Measurements from ENCODE around the gene C1GALT1. TPM values are rescaled to one million over a fixed set of nuclear protein-coding genes. Genes with fewer than 3 reads are reported as not detected.

C1GALT1 gene
- total and polyA plus RNA-seq, 9 of the 15 experiments (the other 6 are each of a cell fraction or from before 2014, with no cell fraction given): 5.0 to 33.2 (median 24.1) TPM

DNA sequence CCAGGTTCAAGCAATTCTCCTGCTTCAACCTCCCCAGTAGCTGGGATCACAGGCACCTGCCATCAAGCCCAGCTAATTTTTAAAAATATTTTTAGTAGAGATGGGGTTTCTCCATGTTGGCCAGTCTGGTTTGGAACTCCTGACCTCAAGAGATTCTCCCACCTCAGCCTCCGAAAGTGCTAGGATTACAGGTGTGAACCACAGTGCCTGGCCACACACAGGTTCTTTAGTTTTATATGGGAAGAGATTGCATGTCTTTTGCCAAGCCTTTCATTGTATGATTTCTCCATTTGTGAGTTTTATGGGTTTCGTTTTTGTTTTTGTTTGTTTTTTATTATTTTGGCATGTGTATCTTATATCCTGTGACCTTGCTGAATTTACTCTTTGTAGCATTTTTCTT lies 40.9 kb downstream of the C1GALT1 start (continued):
- TF ChIP-seq ZBTB11 (CRISPR knock-in tag; IDR thresholded peaks at IDR 0.05): no peak
- no peak for TF ChIP-seq GATAD2A (IDR thresholded peaks at IDR 0.05)
- TF ChIP-seq TGIF2 (CRISPR knock-in tag; IDR thresholded peaks at IDR 0.05): no peak
- TF ChIP-seq IRF2 (CRISPR knock-in tag; IDR thresholded peaks at IDR 0.05): no peak
- TF ChIP-seq HEY1 (CRISPR knock-in tag; IDR thresholded peaks at IDR 0.05; ENCODE audit: borderline replicate concordance): no peak
- no peak for TF ChIP-seq ZNF408 (CRISPR knock-in tag; IDR thresholded peaks at IDR 0.05; ENCODE audit: low read depth)
- no peak for TF ChIP-seq ATF1 (CRISPR knock-in tag; IDR thresholded peaks at IDR 0.05)
- no peak for TF ChIP-seq ATF1 (tag; IDR thresholded peaks at IDR 0.05)
- no peak for TF ChIP-seq MECOM (CRISPR knock-in tag; IDR thresholded peaks at IDR 0.05)

GRCh38 chr7:7226407-7226806 lies 44.1 kb downstream of the C1GALT1 start:
- ATAC-seq (no peak), DNase-seq (ENCODE audit: extremely low read depth in 1 of 4, low spot score in 3 of 4) (no peak), FAIRE-seq (no peak)
- Histone ChIP-seq H3K4me1 (replicated peaks in 1 of 2; ENCODE audit: control insufficient read depth in 2 of 2, insufficient read depth in 2 of 2, low read length in 2 of 2) (no peaks in the 10 kb centered on the region), H3K9me1 (ENCODE audit: control insufficient read depth, insufficient read depth, low read length) (no peaks in the 10 kb centered on the region), H3K9me3 (replicated peaks; ENCODE audit: control insufficient read depth, insufficient read depth, low read depth, low read length) (no peaks in the 10 kb centered on the region), H3K79me2 (ENCODE audit: control insufficient read depth, insufficient read depth, low read length) (peaks cover 13% of the 10 kb centered on the region; the same call in 2 of the 3 replicates), H3K36me3 (ENCODE audit: control insufficient read depth, insufficient read depth, low read length) (no peaks in the 10 kb centered on the region; the same call in 1 of the 3 replicates), H3K27me3 (ENCODE audit: control insufficient read depth in 2 of 2, insufficient read depth in 2 of 2, low read length in 2 of 2) (no peaks in the 10 kb centered on the region), H3K27ac (ENCODE audit: extremely low read depth, low read depth, low read length) (no peak overlapping the region), H3K9ac (ENCODE audit: insufficient read depth in 1 of 2, low read depth in 2 of 2, low read length in 2 of 2) (no peak overlapping the region), H4K20me1 (replicated peaks; ENCODE audit: control insufficient read depth, insufficient read depth, low read length) (no peaks in the 10 kb centered on the region), H3K4me3 (no peak overlapping the region), H3K4me2 (ENCODE audit: insufficient read depth, low read length) (no peak overlapping the region), H2AFZ (ENCODE audit: low read depth, low read length) (no peak overlapping the region)
- ChIA-PET CTCF (ENCODE audit: low intra/inter-chr PET ratio) (no interaction called here), POLR2A (no interaction called here)
- in situ Hi-C loops (cut with MboI) (no loop called here), intact Hi-C loops (cut with micrococcal nuclease) (no loop called here)
- TF ChIP-seq NFYB (IDR thresholded peaks at IDR 0.05; ENCODE audit: extremely low read depth, insufficient read length) (no peak), PHF21A (IDR thresholded peaks at IDR 0.05; ENCODE audit: borderline replicate concordance, low read depth) (no peak), FOXM1 (IDR thresholded peaks at IDR 0.05; ENCODE audit: low read depth) (no peak), FOXM1 (CRISPR knock-in tag; IDR thresholded peaks at IDR 0.05; ENCODE audit: low read depth) (no peak), SP2 (IDR thresholded peaks at IDR 0.05; ENCODE audit: extremely low read depth, low read depth, low read length, poor library complexity, severe bottlenecking) (no peak)
- TF ChIP-seq, protein P1, sequence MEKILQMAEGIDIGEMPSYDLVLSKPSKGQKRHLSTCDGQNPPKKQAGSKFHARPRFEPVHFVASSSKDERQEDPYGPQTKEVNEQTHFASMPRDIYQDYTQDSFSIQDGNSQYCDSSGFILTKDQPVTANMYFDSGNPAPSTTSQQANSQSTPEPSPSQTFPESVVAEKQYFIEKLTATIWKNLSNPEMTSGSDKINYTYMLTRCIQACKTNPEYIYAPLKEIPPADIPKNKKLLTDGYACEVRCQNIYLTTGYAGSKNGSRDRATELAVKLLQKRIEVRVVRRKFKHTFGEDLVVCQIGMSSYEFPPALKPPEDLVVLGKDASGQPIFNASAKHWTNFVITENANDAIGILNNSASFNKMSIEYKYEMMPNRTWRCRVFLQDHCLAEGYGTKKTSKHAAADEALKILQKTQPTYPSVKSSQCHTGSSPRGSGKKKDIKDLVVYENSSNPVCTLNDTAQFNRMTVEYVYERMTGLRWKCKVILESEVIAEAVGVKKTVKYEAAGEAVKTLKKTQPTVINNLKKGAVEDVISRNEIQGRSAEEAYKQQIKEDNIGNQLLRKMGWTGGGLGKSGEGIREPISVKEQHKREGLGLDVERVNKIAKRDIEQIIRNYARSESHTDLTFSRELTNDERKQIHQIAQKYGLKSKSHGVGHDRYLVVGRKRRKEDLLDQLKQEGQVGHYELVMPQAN (IDR thresholded peaks at IDR 0.05; ENCODE audit: borderline replicate concordance): no peak
- 93% methylated on average over 5 of the region's 5 CpGs for WGBS (ENCODE audit: insufficient coverage, low coverage, missing lambda C conversion rate)
- BruUV-seq (replicated peaks): no TSS peak

Measured in K562 (cell line).